IMR-90 (cell line): Measurements from ENCODE around the gene NDUFS2. TPM values are rescaled to one million over a fixed set of nuclear protein-coding genes. Genes with fewer than 3 reads are reported as not detected.
A peak's percentile ranks its signal among the peaks of the same experiment; 100 is the strongest.

Experiments
- ATAC-seq: fragments of 200-7000 bp; cut with Tn5 transposase; 2 replicates; pipeline ENCODE4 v1.9.1; 2020; ENCODE audit warnings: low read depth, mild to moderate bottlenecking, moderate library complexity
- BruUV-seq: library from RNA; stranded (reverse); fragments of 400-500 nt; replicated peaks from 2 replicates; lab custom pipeline; 2021; lab: Mats Ljungman, UMichigan
- CTCF ChIA-PET: fragments of 300-600 bp; formaldehyde crosslinking; extraction: SDS; loops from one replicate; lab custom pipeline; 2021; ENCODE audit warnings: antibody characterized with exemption; lab: Yijun Ruan, JAX
- POLR2A ChIA-PET: fragments of 300-600 bp; sonication (Branson Sonifier 250); formaldehyde crosslinking; loops from one replicate; lab custom pipeline; 2022; ENCODE audit warnings: antibody characterized with exemption; ENCODE audit not compliant: unreplicated experiment; lab: Charles Lee
- DNase-seq: peaks from one replicate; pipeline ENCODE4 v3.0.0; 2013
- H2AFZ ChIP-seq: replicated peaks from 2 replicates; pipeline ENCODE3; 2013; ENCODE audit warnings: low read length, mild to moderate bottlenecking; ENCODE audit not compliant: poor library complexity
- H2AK5ac ChIP-seq: 2 replicates; pipeline ENCODE4 v1.6.1; 2013; ENCODE audit warnings: low read depth, low read length, inconsistent platforms
- H2AK9ac ChIP-seq: replicated peaks from 2 replicates; pipeline ENCODE3; 2013; ENCODE audit warnings: mild to moderate bottlenecking, low read depth, low read length, moderate library complexity; ENCODE audit not compliant: poor library complexity
- H2BK120ac ChIP-seq: 2 replicates; pipeline ENCODE4 v1.6.1; 2013; ENCODE audit warnings: low read depth, low read length, inconsistent platforms
- H2BK15ac ChIP-seq: 3 replicates; pipeline ENCODE4 v1.6.1; 2013; ENCODE audit warnings: low read depth, low read length, inconsistent platforms
- H2BK20ac ChIP-seq: 2 replicates; pipeline ENCODE4 v1.6.1; 2013; ENCODE audit warnings: low read depth, mild to moderate bottlenecking, inconsistent platforms, low read length, moderate library complexity
- H2BK5ac ChIP-seq: 2 replicates; pipeline ENCODE4 v1.6.1; 2013; ENCODE audit warnings: mild to moderate bottlenecking, low read depth, low read length, inconsistent platforms; ENCODE audit not compliant: poor library complexity, severe bottlenecking
- H3K14ac ChIP-seq: replicated peaks from 2 replicates; pipeline ENCODE4 v1.6.1; 2013; ENCODE audit warnings: low read depth, low read length, inconsistent platforms
- H3K18ac ChIP-seq: 2 replicates; pipeline ENCODE4 v1.6.1; 2013; ENCODE audit warnings: low read depth, low read length, control low read depth
- H3K23ac ChIP-seq: 2 replicates; pipeline ENCODE4 v1.6.1; 2013; ENCODE audit warnings: low read depth, low read length, inconsistent platforms
- H3K27ac ChIP-seq: 2 replicates; pipeline ENCODE4 v1.5.1; 2013; ENCODE audit warnings: mild to moderate bottlenecking, control low read depth, low read length; ENCODE audit not compliant: insufficient read depth
- H3K27me3 ChIP-seq: 2 replicates; pipeline ENCODE4 v1.6.1; 2013; ENCODE audit warnings: low read length; ENCODE audit not compliant: control insufficient read depth, insufficient read depth
- H3K36me3 ChIP-seq: 2 replicates; pipeline ENCODE4 v1.6.1; 2013; ENCODE audit warnings: low read length, mixed read lengths; ENCODE audit not compliant: control insufficient read depth, insufficient read depth
- H3K4ac ChIP-seq: 2 replicates; pipeline ENCODE4 v1.6.1; 2013; ENCODE audit warnings: low read depth, low read length, inconsistent platforms
- H3K4me1 ChIP-seq: 2 replicates; pipeline ENCODE4 v1.6.1; 2013; ENCODE audit warnings: low read length, mixed read lengths; ENCODE audit not compliant: control insufficient read depth, insufficient read depth
- H3K4me2 ChIP-seq: 2 replicates; pipeline ENCODE4 v1.6.1; 2013; ENCODE audit warnings: low read depth, mild to moderate bottlenecking, control low read depth, low read length, moderate library complexity
- H3K4me3 ChIP-seq: 2 replicates; pipeline ENCODE4 v1.5.1; 2013; ENCODE audit warnings: low read depth, mild to moderate bottlenecking, control low read depth, low read length, moderate library complexity; ENCODE audit not compliant: insufficient read depth
- H3K56ac ChIP-seq: 2 replicates; pipeline ENCODE4 v1.6.1; 2013; ENCODE audit warnings: low read length, inconsistent platforms; ENCODE audit not compliant: insufficient read depth; ENCODE audit errors: extremely low read depth
- H3K79me1 ChIP-seq, 2 experiments: 2 replicates each; pipeline ENCODE4 v1.6.1; 2013; ENCODE audit warnings: low read length in 2 of 2, inconsistent platforms in 1 of 2, low read depth in 1 of 2
- H3K9ac ChIP-seq: 2 replicates; pipeline ENCODE4 v1.6.1; 2013; ENCODE audit warnings: low read depth, low read length, control low read depth
- H3K9me1 ChIP-seq: 2 replicates; pipeline ENCODE4 v1.6.1; 2013; ENCODE audit warnings: low read length, inconsistent platforms; ENCODE audit not compliant: insufficient read depth
- H3K9me3 ChIP-seq: 2 replicates; pipeline ENCODE4 v1.6.1; 2013; ENCODE audit warnings: low read length; ENCODE audit not compliant: control insufficient read depth, insufficient read depth
- H4K20me1 ChIP-seq: 2 replicates; pipeline ENCODE4 v1.6.1; 2013; ENCODE audit warnings: low read length, inconsistent platforms; ENCODE audit not compliant: insufficient read depth
- H4K5ac ChIP-seq: 2 replicates; pipeline ENCODE4 v1.6.1; 2013; ENCODE audit warnings: mild to moderate bottlenecking, low read depth, low read length, control low read depth
- H4K8ac ChIP-seq, 2 experiments: 2 replicates each; pipeline ENCODE4 v1.6.1; 2013; ENCODE audit warnings: low read depth in 2 of 2, low read length in 2 of 2, control low read depth in 1 of 2, inconsistent platforms in 1 of 2
- H4K91ac ChIP-seq: 2 replicates; pipeline ENCODE4 v1.6.1; 2013; ENCODE audit warnings: low read depth, low read length, inconsistent platforms; ENCODE audit not compliant: insufficient read depth
- BHLHE40 ChIP-seq: fragments of 150-350 bp; IDR thresholded peaks from 2 replicates; pipeline ENCODE4 v1.6.1; 2016; ENCODE audit warnings: mild to moderate bottlenecking, low read depth, low read length
- CHD1 ChIP-seq: IDR thresholded peaks from 2 replicates; pipeline ENCODE4 v1.6.1; 2012; ENCODE audit warnings: low read depth, low read length, improper control_type of control experiment
- MXI1 ChIP-seq: IDR thresholded peaks from 2 replicates; pipeline ENCODE4 v1.6.1; 2012; ENCODE audit warnings: low read depth, mild to moderate bottlenecking, low read length, moderate library complexity, borderline replicate concordance
- POLR2A ChIP-seq: IDR thresholded peaks from 2 replicates; pipeline ENCODE4 v1.6.1; 2012; ENCODE audit warnings: mild to moderate bottlenecking, low read depth, low read length
- RAD21 ChIP-seq: IDR thresholded peaks from 2 replicates; pipeline ENCODE4 v1.6.1; 2012; ENCODE audit warnings: low read length, improper control_type of control experiment
- RCOR1 ChIP-seq: IDR thresholded peaks from 2 replicates; pipeline ENCODE4 v1.6.1; 2012; ENCODE audit warnings: mild to moderate bottlenecking, low read length, improper control_type of control experiment; ENCODE audit not compliant: insufficient replicate concordance
- WGBS, 2 experiments: methylation state at CpG; one replicate each; pipeline versions ENCODE4 v1.1.5 to v1.1.7; 2013; ENCODE audit warnings: missing lambda C conversion rate in 2 of 2; ENCODE audit not compliant: insufficient read length in 1 of 2; ENCODE audit errors: extremely low coverage in 2 of 2; 5-methylcytosine and 5-hydroxymethylcytosine counted together
- dilution Hi-C: fragments of 300-500 bp; cut with HindIII; formaldehyde crosslinking; loops from one replicate; pipeline ENCODE4 v1.14.3; 2018; ENCODE audit warnings: low sequenced_read_pairs; ENCODE audit not compliant: unreplicated experiment
- in situ Hi-C: fragments of 300-500 bp; cut with MboI; formaldehyde crosslinking; loops from 3 replicates; pipeline ENCODE4 v1.14.3; 2019; ENCODE audit warnings: low sequenced_read_pairs, inconsistent platforms, mixed read lengths
- intact Hi-C: fragments of 100-400 bp; cut with micrococcal nuclease; formaldehyde crosslinking; loops from 2 replicates; pipeline ENCODE4 v1.10.0; 2022
- polyA plus RNA-seq, 3 experiments: library from polyadenylated mRNA; depleted of rRNA; stranded (reverse); fragments of >200 nt; gene quantifications; 2 replicates each; pipeline ENCODE4 v1.2.3, GENCODE V29; 2012; ENCODE audit warnings: low replicate concordance in 1 of 3
- total RNA-seq: library from RNA; depleted of rRNA; stranded (reverse); fragments of >200 nt; gene quantifications from 2 replicates; pipeline ENCODE4 v1.2.3, GENCODE V29; 2012

NDUFS2 gene
- total and polyA plus RNA-seq, 2 of the 4 experiments (the other 2 are of a cell fraction) = 85.5 to 101 TPM

DNA sequence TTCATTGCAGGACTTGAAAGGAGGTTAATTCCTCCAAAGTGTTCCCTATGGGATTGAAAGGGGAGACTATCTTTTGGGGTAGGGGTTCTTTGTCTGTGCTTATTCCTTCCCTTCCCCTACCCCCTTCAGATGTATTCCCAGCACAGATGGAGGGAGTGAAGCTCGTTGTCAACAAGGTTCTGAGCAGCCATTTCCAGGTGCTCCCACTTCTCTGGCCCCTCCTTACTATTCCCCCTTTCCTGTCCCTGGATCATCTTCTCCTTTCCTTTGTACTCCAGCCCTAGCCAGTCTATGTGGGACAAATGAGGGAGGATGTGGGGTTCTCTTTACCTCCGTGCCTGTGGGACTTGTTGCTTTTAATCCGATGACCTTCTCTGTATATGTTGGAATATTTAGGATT lies 24.6 kb downstream of the NDUFS2 start:
- ATAC-seq (no peak), DNase-seq (no peak)
- H3K9ac ChIP-seq = peak overlapping the region; percentile 81

More for the DNA sequence above, 24.6 kb downstream of the NDUFS2 start:
- Histone ChIP-seq H4K5ac (peak overlapping the region; percentile 69), H3K23ac (peak overlapping the region; percentile 62; the same call in 1 of the 2 replicates), H4K91ac (no peak overlapping the region), H2BK5ac (no peak overlapping the region), H2AFZ (peak overlapping the region; percentile 98), H3K18ac (no peak overlapping the region), H2AK9ac (peak overlapping the region; percentile 97), H3K4me1 (peaks cover 9% of the 10 kb centered on the region; the same call in 1 of the 2 replicates), H2BK15ac (no peak overlapping the region), H3K27me3 (no peaks in the 10 kb centered on the region; the same call in 1 of the 2 replicates), H4K8ac (peak overlapping the region; percentile 96 to 97; a peak in 2 of 4 replicates), H3K9me3 (no peaks in the 10 kb centered on the region), H2BK20ac (no peak overlapping the region), H4K20me1 (no peaks in the 10 kb centered on the region), H2BK120ac (no peak overlapping the region), H3K9me1 (peaks cover 8% of the 10 kb centered on the region; the same call in 1 of the 2 replicates), H3K14ac (0 out of 2 replicates have a peak overlapping the region, but pooled peaks have one; percentile 89), H3K79me1 (peaks cover 9 to 17% of the 10 kb centered on the region in 2 experiments; a peak in 3 of 4 replicates), H3K27ac (no peak overlapping the region; the same call in 1 of the 2 replicates), H3K36me3 (peaks cover 19% of the 10 kb centered on the region), H3K4ac (peak overlapping the region; percentile 83), H3K4me2 (peak overlapping the region; percentile 81), H3K4me3 (peak overlapping the region; percentile 74), H2AK5ac (peak overlapping the region; percentile 67; the same call in 1 of the 2 replicates), H3K56ac (no peak overlapping the region)
- intact Hi-C loops = loop anchor here (1.0 kb wide), 2 partner anchors 65 to 156 kb away; no protein-coding TSS in a partner anchor
- ChIA-PET CTCF (interaction anchor here (0.6 to 3.2 kb wide), 7 partner anchors 10 to 155 kb away, joined by 3 to 21 read pairs (median 8); partner anchors contain the start of genes ADAMTS4 and NDUFS2), POLR2A (no interaction called here)
- no CpG with 5 or more reads among the region's 3 CpGs for WGBS, 2 experiments
- no TSS peak for BruUV-seq
- dilution Hi-C loops = no loop called here
- TF ChIP-seq POLR2A (no peak), MXI1 (no peak), CHD1 (no peak), RAD21 (no peak), BHLHE40 (no peak), RCOR1 (no peak)
- in situ Hi-C loops = loop anchor here (5.0 kb wide), 2 partner anchors 66 to 156 kb away; no protein-coding TSS in a partner anchor
